WTC11 (cell line): ENCODE results near the gene MB. TPM values are rescaled to one million over a fixed set of nuclear protein-coding genes. Genes with fewer than 3 reads are reported as not detected.

Experiments used
- ATAC-seq: fragments of 200-7000 bp; cut with Tn5 transposase; 2 replicates; pipeline ENCODE4 v1.10.0; 2021; ENCODE audit warnings: mild to moderate bottlenecking, moderate library complexity
- CTCF ChIA-PET: fragments of 300-600 bp; sonication (Branson Sonifier 250); formaldehyde crosslinking; loops from one replicate; lab custom pipeline; 2021; ENCODE audit warnings: antibody characterized with exemption; lab: Charles Lee
- POLR2A ChIA-PET: fragments of 350-600 bp; sonication (Branson Sonifier 250); formaldehyde crosslinking; loops from one replicate; lab custom pipeline; 2021; ENCODE audit warnings: antibody characterized with exemption; lab: Charles Lee
- DNase-seq: peaks from one replicate; pipeline ENCODE4 v3.0.0; 2021; ENCODE audit warnings: low spot score
- H3K27ac Mint-ChIP-seq: 2 replicates; pipeline ENCODE4 v1.8.0; 2021; ENCODE audit warnings: mixed read lengths
- H3K27me3 Mint-ChIP-seq: 2 replicates; pipeline ENCODE4 v1.8.0; 2021; ENCODE audit warnings: low read depth, mild to moderate bottlenecking, moderate library complexity, mixed read lengths
- H3K36me3 Mint-ChIP-seq: 2 replicates; pipeline ENCODE4 v1.8.0; 2021; ENCODE audit warnings: mixed read lengths
- H3K4me1 Mint-ChIP-seq: 2 replicates; pipeline ENCODE4 v1.8.0; 2022; ENCODE audit warnings: mixed read lengths
- H3K4me3 Mint-ChIP-seq: 2 replicates; pipeline ENCODE4 v1.8.0; 2021; ENCODE audit warnings: mild to moderate bottlenecking, moderate library complexity, mixed read lengths
- H3K9me3 Mint-ChIP-seq: 2 replicates; pipeline ENCODE4 v1.8.0; 2021; ENCODE audit warnings: mixed read lengths
- AR ChIP-seq: fragments of 250-450 bp; sonication (Bioruptor Pico); IDR thresholded peaks from 2 replicates; pipeline ENCODE4 v1.9.0; 2021; ENCODE audit warnings: mild to moderate bottlenecking
- E2F4 ChIP-seq: sonication (generic); formaldehyde crosslinking; IDR thresholded peaks from 2 replicates; pipeline ENCODE4 v1.8.1; 2022; ENCODE audit warnings: low read depth, mild to moderate bottlenecking, moderate library complexity, missing genetic modification reagents, borderline replicate concordance
- EMX1 ChIP-seq: fragments of 250-450 bp; sonication (Bioruptor Pico); IDR thresholded peaks from 2 replicates; pipeline ENCODE4 v1.8.0; 2021; ENCODE audit warnings: mild to moderate bottlenecking
- FOXP1 ChIP-seq: sonication (generic); formaldehyde crosslinking; IDR thresholded peaks from 2 replicates; pipeline ENCODE4 v1.8.0; 2022; ENCODE audit warnings: missing genetic modification reagents, mild to moderate bottlenecking, moderate library complexity, borderline replicate concordance
- GTF2I ChIP-seq: fragments of 250-450 bp; sonication (Bioruptor Pico); conservative IDR thresholded peaks from 2 replicates; pipeline ENCODE4 v1.4.0; 2021; ENCODE audit warnings: mild to moderate bottlenecking
- NFYB ChIP-seq: sonication (generic); formaldehyde crosslinking; conservative IDR thresholded peaks from 2 replicates; pipeline ENCODE4 v1.8.0; 2022; ENCODE audit warnings: low read depth, missing genetic modification reagents
- PRDM15 ChIP-seq: sonication (generic); formaldehyde crosslinking; IDR thresholded peaks from 2 replicates; pipeline ENCODE4 v1.8.0; 2022; ENCODE audit warnings: missing genetic modification reagents
- PRRX2 ChIP-seq: fragments of 250-450 bp; sonication (Bioruptor Pico); IDR thresholded peaks from 2 replicates; pipeline ENCODE4 v1.8.0; 2021; ENCODE audit warnings: mild to moderate bottlenecking
- SP1 ChIP-seq: sonication (generic); formaldehyde crosslinking; conservative IDR thresholded peaks from 2 replicates; pipeline ENCODE4 v1.8.1; 2022; ENCODE audit warnings: missing genetic modification reagents
- STAT6 ChIP-seq: sonication (generic); formaldehyde crosslinking; conservative IDR thresholded peaks from 2 replicates; pipeline ENCODE4 v1.8.1; 2023; ENCODE audit warnings: mild to moderate bottlenecking, low read depth, missing genetic modification reagents, moderate library complexity
- USF2 ChIP-seq: sonication (generic); formaldehyde crosslinking; IDR thresholded peaks from 2 replicates; pipeline ENCODE4 v1.8.1; 2023; ENCODE audit warnings: mild to moderate bottlenecking, missing genetic modification reagents, moderate library complexity
- ZBTB43 ChIP-seq: sonication (generic); formaldehyde crosslinking; IDR thresholded peaks from 2 replicates; pipeline ENCODE4 v1.8.1; 2023; ENCODE audit warnings: mild to moderate bottlenecking, missing genetic modification reagents
- ZNF138 ChIP-seq: sonication (generic); formaldehyde crosslinking; conservative IDR thresholded peaks from 2 replicates; pipeline ENCODE4 v1.8.1; 2022; ENCODE audit warnings: mild to moderate bottlenecking, moderate library complexity, missing genetic modification reagents
- ZNF263 ChIP-seq: sonication (generic); formaldehyde crosslinking; IDR thresholded peaks from 2 replicates; pipeline ENCODE4 v1.8.1; 2022; ENCODE audit warnings: low read depth, mild to moderate bottlenecking, moderate library complexity, missing genetic modification reagents
- ZNF416 ChIP-seq: fragments of 250-450 bp; sonication (Bioruptor Pico); IDR thresholded peaks from 2 replicates; pipeline ENCODE4 v1.9.0; 2021; ENCODE audit warnings: mild to moderate bottlenecking, inconsistent platforms
- ZNF423 ChIP-seq: fragments of 250-450 bp; sonication (Bioruptor Pico); IDR thresholded peaks from 2 replicates; pipeline ENCODE4 v2.1.2; 2022; ENCODE audit warnings: mild to moderate bottlenecking, moderate library complexity
- ZNF425 ChIP-seq: fragments of 250-450 bp; sonication (Bioruptor Pico); conservative IDR thresholded peaks from 2 replicates; pipeline ENCODE4 v1.9.0; 2021; ENCODE audit warnings: mild to moderate bottlenecking
- ZNF512 ChIP-seq: sonication (generic); formaldehyde crosslinking; IDR thresholded peaks from 2 replicates; pipeline ENCODE4 v1.8.1; 2022; ENCODE audit warnings: missing genetic modification reagents, borderline replicate concordance
- total RNA-seq: library from RNA; stranded (reverse); gene quantifications from 3 replicates; pipeline ENCODE4 v1.2.3, GENCODE V29; 2021

Gene MB
- total RNA-seq, 1 experiment from 2014 or later, result 0.50 TPM

GRCh38 chr22:35662914-35663313 lies 45.8 kb upstream of the MB start:
- TF ChIP-seq ZNF425 (CRISPR knock-in tag) (no peak), ZNF512 (no peak), GTF2I (CRISPR knock-in tag) (no peak), FOXP1 (CRISPR knock-in tag) (no peak)
- Mint-ChIP-seq H3K4me3 (peak overlapping the region; percentile 50), H3K27me3 (peaks cover 64% of the 10 kb centered on the region), H3K9me3 (peaks cover 39% of the 10 kb centered on the region), H3K4me1 (peaks cover 34% of the 10 kb centered on the region), H3K27ac (peak overlapping the region; percentile 48), H3K36me3 (peaks cover 33% of the 10 kb centered on the region)
- ATAC-seq (no peak), DNase-seq (no peak)
- ChIA-PET POLR2A (interaction anchor here (0.7 to 1.0 kb wide), 2 partner anchors 21 to 50 kb away, joined by 3 to 4 read pairs; no protein-coding TSS in a partner anchor), CTCF (interaction anchor here (1.1 to 1.8 kb wide), 5 partner anchors 21 to 403 kb away, joined by 3 to 7 read pairs (median 5); no protein-coding TSS in a partner anchor)

- ATAC-seq, result no peak
- DNase-seq, result no peak
- ChIA-PET CTCF (no interaction called here), POLR2A (no interaction called here)
- Mint-ChIP-seq H3K36me3 (peaks cover 18% of the 10 kb centered on the region), H3K27me3 (peaks cover 60% of the 10 kb centered on the region), H3K9me3 (peaks cover 25% of the 10 kb centered on the region), H3K4me3 (no peak overlapping the region), H3K27ac (no peak overlapping the region), H3K4me1 (peaks cover 34% of the 10 kb centered on the region)
- TF ChIP-seq ZNF138 (CRISPR knock-in tag) (no peak), PRDM15 (no peak), NFYB (CRISPR knock-in tag) (no peak), ZBTB43 (CRISPR knock-in tag) (no peak), ZNF416 (CRISPR knock-in tag) (no peak), EMX1 (CRISPR knock-in tag) (no peak), ZNF423 (CRISPR knock-in tag) (no peak), USF2 (CRISPR knock-in tag) (no peak), STAT6 (no peak), SP1 (CRISPR knock-in tag) (no peak), E2F4 (CRISPR knock-in tag) (no peak), AR (no peak), ZNF263 (no peak), PRRX2 (no peak)
Observed at GRCh38 chr22:35661464-35661863, 44.3 kb upstream of the MB start.
